ENCODE measurements around the gene EXOC6B.

- no peak for TF ChIP-seq CTCF (IDR thresholded peaks at IDR 0.05)
- no peak for TF ChIP-seq POLR2A (IDR thresholded peaks at IDR 0.05)
Measured at GRCh38 chr2:72797740-72798139, 28.1 kb downstream of the EXOC6B start.

Data from suprapubic skin (tissue), 3 donors.